ENCODE measurements around the gene RFX2.

Gene RFX2

GRCh38 chr19:5950741-5951140 lies 159.6 kb downstream of the RFX2 start:
- DNase-seq: no peak

GRCh38 chr19:5949792-5950305 lies 160.5 kb downstream of the RFX2 start:
- peak; percentile 25 for DNase-seq

- no peak for DNase-seq
Observed at GRCh38 chr19:5948752-5949564, 161.3 kb downstream of the RFX2 start.

- peak; percentile 59 for DNase-seq
Observed at GRCh38 chr19:5947435-5947834, 162.9 kb downstream of the RFX2 start.

- DNase-seq: no peak
Observed at GRCh38 chr19:5943623-5944022, 166.7 kb downstream of the RFX2 start.

Data from CD4-positive, alpha-beta T cell treated with Interleukin-15 for 1 hour (primary cell).